Measurements from ENCODE around the gene MESP2.

MESP2 gene

DNA sequence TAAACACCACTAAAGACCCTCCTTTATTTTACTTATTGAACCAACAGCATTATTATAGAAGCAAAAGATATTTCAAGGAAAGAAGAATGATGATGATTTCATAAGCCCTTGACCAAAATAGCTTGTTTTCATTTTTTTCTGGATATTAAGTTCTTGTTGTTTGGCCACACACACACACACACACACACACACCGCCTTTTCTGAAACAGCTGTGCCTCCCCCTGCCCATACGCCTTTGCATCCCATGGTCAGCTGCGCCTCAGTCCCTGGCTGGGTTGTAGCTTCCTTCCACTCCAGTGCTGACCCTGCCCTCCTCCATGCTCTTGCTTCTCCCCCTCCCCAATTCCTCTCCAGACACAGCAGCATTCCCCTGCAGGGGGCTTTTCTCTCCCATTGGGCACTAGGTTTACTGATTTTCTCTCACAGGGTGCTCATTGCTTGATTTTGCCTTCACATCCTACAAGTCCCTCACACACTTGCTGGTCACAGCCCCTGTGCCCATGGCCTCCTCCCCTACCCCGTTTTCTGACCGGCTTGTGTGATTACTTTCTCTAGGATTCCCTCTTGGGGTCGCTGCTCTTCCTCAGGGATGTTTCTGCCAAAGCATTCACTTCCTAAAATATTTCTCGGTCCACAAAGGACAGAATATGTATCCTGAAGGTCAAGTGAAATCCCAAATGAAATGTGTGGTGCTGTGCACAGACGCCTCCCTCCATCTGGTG is 43.5 kb upstream of the MESP2 start:
- no peak overlapping the region for H3K4ac ChIP-seq (ENCODE audit: low read length)
- no peak overlapping the region for H4K91ac ChIP-seq (ENCODE audit: low read depth, low read length, poor library complexity)
- H3K79me1 ChIP-seq (ENCODE audit: low read depth, low read length) = no peaks in the 10 kb centered on the region
- no peak overlapping the region for H2BK120ac ChIP-seq (ENCODE audit: low read depth, low read length)
- no peak overlapping the region for H2BK5ac ChIP-seq (ENCODE audit: low read length)
- H3K4me3 ChIP-seq (ENCODE audit: low read length in 2 of 2) = no peak overlapping the region
- peak overlapping the region; percentile 72 for H3K9ac ChIP-seq (ENCODE audit: low read depth, low read length, poor library complexity)
- peaks cover 0 to 47% (median 0%) of the 10 kb centered on the region in 3 experiments for H3K27me3 ChIP-seq (ENCODE audit: control insufficient read depth in 3 of 3, insufficient read depth in 3 of 3, low read depth in 1 of 3, low read length in 3 of 3)
- H3K23ac ChIP-seq (ENCODE audit: low read depth, low read length, poor library complexity) = no peak overlapping the region
- no peaks in the 10 kb centered on the region for H3K36me3 ChIP-seq (replicated peaks in 1 of 2; ENCODE audit: control insufficient read depth in 2 of 2, insufficient read depth in 2 of 2, low read length in 2 of 2)
- no peaks in the 10 kb centered on the region for H3K4me1 ChIP-seq (ENCODE audit: control insufficient read depth in 2 of 2, insufficient read depth in 1 of 2, low read depth in 1 of 2, low read length in 2 of 2)
- H3K27ac ChIP-seq (replicated peaks; ENCODE audit: low read length) = no peak overlapping the region
- no peak overlapping the region for H4K8ac ChIP-seq (ENCODE audit: low read depth, low read length)
- no peak overlapping the region for H3K18ac ChIP-seq (ENCODE audit: low read length)
- no peak overlapping the region for H2AFZ ChIP-seq (ENCODE audit: low read length)
- no peak overlapping the region for H2BK12ac ChIP-seq (ENCODE audit: low read length)
- no peak overlapping the region for H2AK5ac ChIP-seq (ENCODE audit: low read depth, low read length)
- WGBS, 2 donors (ENCODE audit: extremely low coverage in 2 of 2, insufficient read length in 2 of 2, insufficient replicate concordance in 1 of 2) = no CpG with 5 or more reads among the region's 8 CpGs
- H3K9me3 ChIP-seq (replicated peaks in 1 of 2; ENCODE audit: control insufficient read depth in 2 of 2, insufficient read depth in 1 of 2, low read depth in 1 of 2, low read length in 2 of 2) = no peaks in the 10 kb centered on the region
- no peak for DNase-seq (ENCODE audit: low spot score)
- no peak overlapping the region for H3K14ac ChIP-seq (ENCODE audit: low read length)
- no peak overlapping the region for H3K4me2 ChIP-seq (ENCODE audit: insufficient read depth, low read length, poor library complexity, severe bottlenecking)
- H2BK15ac ChIP-seq (ENCODE audit: low read length) = no peak overlapping the region

DNA sequence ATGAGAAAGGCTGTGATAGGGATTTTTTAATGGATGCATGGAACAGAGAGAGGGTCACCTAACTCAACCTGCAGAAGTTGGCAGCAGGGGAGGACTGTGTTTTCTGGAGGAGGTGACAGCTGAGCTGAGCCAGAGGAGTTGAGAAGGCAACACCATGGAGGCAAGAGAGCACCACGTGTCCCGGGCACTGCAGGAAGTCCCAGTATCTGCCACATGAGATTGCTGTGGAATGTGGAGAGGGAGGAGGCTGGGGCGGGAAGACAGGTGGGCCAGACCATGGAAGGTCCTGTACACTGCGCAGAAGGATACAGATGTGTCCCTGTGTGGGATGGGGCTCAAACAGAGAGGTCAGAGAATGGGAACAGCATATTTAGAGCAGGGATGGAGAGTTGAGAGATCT is 40.4 kb upstream of the MESP2 start:
- DNase-seq (ENCODE audit: low spot score) = no peak
- H2BK5ac ChIP-seq (ENCODE audit: low read length) = no peak overlapping the region
- WGBS, 2 donors (ENCODE audit: extremely low coverage in 2 of 2, insufficient read length in 2 of 2, insufficient replicate concordance in 1 of 2) = no CpG with 5 or more reads among the region's 4 CpGs

DNA sequence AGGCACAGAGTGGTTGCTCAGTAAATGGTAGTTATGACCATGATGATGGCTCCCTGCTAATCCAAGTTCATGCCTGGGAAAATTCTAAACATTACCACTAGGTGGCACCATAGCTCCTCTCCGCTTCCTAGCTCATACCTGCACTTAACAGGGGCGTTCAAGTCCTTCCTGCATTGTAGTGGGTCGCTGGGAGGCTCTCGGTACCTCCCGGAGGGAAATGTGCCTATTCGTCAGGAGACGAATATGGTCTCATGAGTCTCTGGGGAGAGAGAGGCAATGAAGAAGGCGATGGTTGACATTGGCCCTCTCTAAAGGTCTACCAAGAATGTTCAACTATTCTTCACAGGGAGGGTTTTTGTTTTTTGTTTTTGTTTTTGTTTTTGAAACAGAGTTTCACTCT is 36.0 kb upstream of the MESP2 start:
- peak; percentile 69 for DNase-seq (ENCODE audit: low spot score)
- no CpG with 5 or more reads among the region's 8 CpGs for whole genome bisulfite sequencing, 2 donors (ENCODE audit: extremely low coverage in 2 of 2, insufficient read length in 2 of 2, insufficient replicate concordance in 1 of 2)

More for the DNA sequence above, 40.4 kb upstream of the MESP2 start:
- H2AK5ac ChIP-seq (ENCODE audit: low read depth, low read length) = no peak overlapping the region
- no peak overlapping the region for H3K18ac ChIP-seq (ENCODE audit: low read length)
- H4K8ac ChIP-seq (ENCODE audit: low read depth, low read length) = no peak overlapping the region
- H2BK15ac ChIP-seq (ENCODE audit: low read length) = no peak overlapping the region
- H3K27me3 ChIP-seq (ENCODE audit: control insufficient read depth in 3 of 3, insufficient read depth in 3 of 3, low read depth in 1 of 3, low read length in 3 of 3) = peaks cover 0 to 39% (median 0%) of the 10 kb centered on the region in 3 experiments
- no peak overlapping the region for H2AFZ ChIP-seq (ENCODE audit: low read length)
- H3K4me1 ChIP-seq (ENCODE audit: control insufficient read depth in 2 of 2, insufficient read depth in 1 of 2, low read depth in 1 of 2, low read length in 2 of 2) = no peaks in the 10 kb centered on the region
- H3K27ac ChIP-seq (replicated peaks; ENCODE audit: low read length) = no peak overlapping the region
- H3K4me3 ChIP-seq (ENCODE audit: low read length in 2 of 2) = no peak overlapping the region
- no peaks in the 10 kb centered on the region for H3K36me3 ChIP-seq (replicated peaks in 1 of 2; ENCODE audit: control insufficient read depth in 2 of 2, insufficient read depth in 2 of 2, low read length in 2 of 2)
- H3K9ac ChIP-seq (ENCODE audit: low read depth, low read length, poor library complexity) = no peak overlapping the region
- H3K4ac ChIP-seq (ENCODE audit: low read length) = no peak overlapping the region
- H4K91ac ChIP-seq (ENCODE audit: low read depth, low read length, poor library complexity) = no peak overlapping the region
- no peaks in the 10 kb centered on the region for H3K79me1 ChIP-seq (ENCODE audit: low read depth, low read length)
- H3K4me2 ChIP-seq (ENCODE audit: insufficient read depth, low read length, poor library complexity, severe bottlenecking) = no peak overlapping the region
- H3K23ac ChIP-seq (ENCODE audit: low read depth, low read length, poor library complexity) = no peak overlapping the region
- no peak overlapping the region for H3K14ac ChIP-seq (ENCODE audit: low read length)
- H2BK120ac ChIP-seq (ENCODE audit: low read depth, low read length) = no peak overlapping the region
- no peaks in the 10 kb centered on the region for H3K9me3 ChIP-seq (replicated peaks in 1 of 2; ENCODE audit: control insufficient read depth in 2 of 2, insufficient read depth in 1 of 2, low read depth in 1 of 2, low read length in 2 of 2)
- H2BK12ac ChIP-seq (ENCODE audit: low read length) = no peak overlapping the region

DNA sequence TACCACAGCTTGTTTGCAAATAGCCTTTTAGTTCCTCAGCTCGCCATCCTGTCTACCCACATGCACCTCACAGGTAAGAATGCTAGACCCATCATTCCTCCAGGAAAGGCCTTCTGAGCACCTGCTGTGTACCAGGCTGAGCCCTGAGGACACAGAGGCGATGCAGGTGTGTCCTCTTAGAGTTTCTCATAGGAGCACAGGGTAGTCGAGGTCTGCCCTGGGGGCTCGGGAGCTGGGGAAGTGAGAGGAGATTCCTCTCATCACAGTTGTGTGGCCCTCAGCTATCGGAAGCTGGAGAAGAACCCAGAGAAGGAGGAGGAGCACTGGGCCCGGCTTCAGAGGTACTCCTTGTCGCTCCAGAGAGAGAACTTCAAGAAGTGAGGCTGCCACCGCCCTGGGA is 33.1 kb upstream of the MESP2 start:
- Histone ChIP-seq H3K9me3 (replicated peaks in 1 of 2; ENCODE audit: control insufficient read depth in 2 of 2, insufficient read depth in 1 of 2, low read depth in 1 of 2, low read length in 2 of 2) (peaks cover 0 to 2% of the 10 kb centered on the region in 2 donors), H2BK5ac (ENCODE audit: low read length) (no peak overlapping the region), H3K18ac (ENCODE audit: low read length) (no peak overlapping the region), H2AFZ (ENCODE audit: low read length) (peak overlapping the region; percentile 7), H4K91ac (ENCODE audit: low read depth, low read length, poor library complexity) (no peak overlapping the region), H2BK120ac (ENCODE audit: low read depth, low read length) (no peak overlapping the region), H3K4ac (ENCODE audit: low read length) (no peak overlapping the region), H2BK15ac (ENCODE audit: low read length) (no peak overlapping the region), H4K8ac (ENCODE audit: low read depth, low read length) (no peak overlapping the region), H3K4me2 (ENCODE audit: insufficient read depth, low read length, poor library complexity, severe bottlenecking) (no peak overlapping the region), H3K23ac (ENCODE audit: low read depth, low read length, poor library complexity) (peak overlapping the region; percentile 6), H3K79me1 (ENCODE audit: low read depth, low read length) (peaks cover 4% of the 10 kb centered on the region), H2BK12ac (ENCODE audit: low read length) (no peak overlapping the region), H3K14ac (ENCODE audit: low read length) (no peak overlapping the region), H3K4me1 (ENCODE audit: control insufficient read depth in 2 of 2, insufficient read depth in 1 of 2, low read depth in 1 of 2, low read length in 2 of 2) (peaks cover 0 to 2% of the 10 kb centered on the region in 2 donors), H3K9ac (ENCODE audit: low read depth, low read length, poor library complexity) (no peak overlapping the region), H2AK5ac (ENCODE audit: low read depth, low read length) (no peak overlapping the region), H3K27me3 (ENCODE audit: control insufficient read depth in 3 of 3, insufficient read depth in 3 of 3, low read depth in 1 of 3, low read length in 3 of 3) (peaks cover 13 to 52% (median 29%) of the 10 kb centered on the region in 3 experiments), H3K27ac (replicated peaks; ENCODE audit: low read length) (no peak overlapping the region), H3K4me3 (ENCODE audit: low read length in 2 of 2) (no peak overlapping the region), H3K36me3 (replicated peaks in 1 of 2; ENCODE audit: control insufficient read depth in 2 of 2, insufficient read depth in 2 of 2, low read length in 2 of 2) (no peaks in the 10 kb centered on the region)
- no CpG with 5 or more reads among the region's 8 CpGs for WGBS, 2 donors (ENCODE audit: extremely low coverage in 2 of 2, insufficient read length in 2 of 2, insufficient replicate concordance in 1 of 2)
- no peak for DNase-seq (ENCODE audit: low spot score)

More for the DNA sequence above, 36.0 kb upstream of the MESP2 start:
- Histone ChIP-seq H2AFZ (ENCODE audit: low read length) (no peak overlapping the region), H3K36me3 (replicated peaks in 1 of 2; ENCODE audit: control insufficient read depth in 2 of 2, insufficient read depth in 2 of 2, low read length in 2 of 2) (no peaks in the 10 kb centered on the region), H2BK120ac (ENCODE audit: low read depth, low read length) (no peak overlapping the region), H3K18ac (ENCODE audit: low read length) (no peak overlapping the region), H3K4ac (ENCODE audit: low read length) (no peak overlapping the region), H2AK5ac (ENCODE audit: low read depth, low read length) (no peak overlapping the region), H3K23ac (ENCODE audit: low read depth, low read length, poor library complexity) (no peak overlapping the region), H3K79me1 (ENCODE audit: low read depth, low read length) (no peaks in the 10 kb centered on the region), H3K14ac (ENCODE audit: low read length) (no peak overlapping the region), H3K4me2 (ENCODE audit: insufficient read depth, low read length, poor library complexity, severe bottlenecking) (no peak overlapping the region), H2BK5ac (ENCODE audit: low read length) (no peak overlapping the region), H3K27me3 (ENCODE audit: control insufficient read depth in 3 of 3, insufficient read depth in 3 of 3, low read depth in 1 of 3, low read length in 3 of 3) (peaks cover 0 to 47% (median 5%) of the 10 kb centered on the region in 3 experiments), H4K8ac (ENCODE audit: low read depth, low read length) (no peak overlapping the region), H3K4me3 (ENCODE audit: low read length in 2 of 2) (no peak overlapping the region), H3K9me3 (replicated peaks in 1 of 2; ENCODE audit: control insufficient read depth in 2 of 2, insufficient read depth in 1 of 2, low read depth in 1 of 2, low read length in 2 of 2) (no peaks in the 10 kb centered on the region), H3K9ac (ENCODE audit: low read depth, low read length, poor library complexity) (no peak overlapping the region), H2BK15ac (ENCODE audit: low read length) (no peak overlapping the region), H2BK12ac (ENCODE audit: low read length) (no peak overlapping the region), H3K27ac (replicated peaks; ENCODE audit: low read length) (no peak overlapping the region), H4K91ac (ENCODE audit: low read depth, low read length, poor library complexity) (no peak overlapping the region), H3K4me1 (ENCODE audit: control insufficient read depth in 2 of 2, insufficient read depth in 1 of 2, low read depth in 1 of 2, low read length in 2 of 2) (no peaks in the 10 kb centered on the region)

All from neuronal stem cell (in vitro differentiated cells).